ENCODE measurements around the gene PTMS. TPM values are rescaled to one million over a fixed set of nuclear protein-coding genes. Genes with fewer than 3 reads are reported as not detected.
A peak's percentile ranks its signal among the peaks of the same experiment; 100 is the strongest.

Gene PTMS
- total RNA-seq, 4 donors from 2014 or later: 44.2 to 87.5 (median 53.0) TPM

DNA sequence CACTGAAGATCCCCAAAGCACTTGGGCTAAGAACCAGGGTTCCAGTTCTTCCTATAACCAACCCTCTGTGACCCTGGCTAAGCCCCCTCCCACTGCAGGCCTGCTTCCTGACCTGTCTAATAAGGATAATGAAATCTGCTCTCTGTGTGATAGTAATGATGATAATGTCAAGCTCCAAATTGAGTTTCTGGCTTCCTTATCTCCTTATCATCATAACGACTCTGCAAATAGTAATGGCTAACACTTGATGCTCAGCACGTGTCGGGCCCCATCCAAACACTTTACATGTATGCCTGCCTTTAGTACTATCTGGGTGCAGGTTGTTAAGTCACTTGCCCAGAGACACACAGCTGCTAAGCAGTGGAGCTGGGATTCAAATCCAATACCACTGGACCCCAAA lies 50.4 kb downstream of the PTMS start:
- no peak overlapping the region for H3K4me3 ChIP-seq
- TF ChIP-seq POLR2A (IDR thresholded peaks at IDR 0.05): no peak
- TF ChIP-seq, protein P1, sequence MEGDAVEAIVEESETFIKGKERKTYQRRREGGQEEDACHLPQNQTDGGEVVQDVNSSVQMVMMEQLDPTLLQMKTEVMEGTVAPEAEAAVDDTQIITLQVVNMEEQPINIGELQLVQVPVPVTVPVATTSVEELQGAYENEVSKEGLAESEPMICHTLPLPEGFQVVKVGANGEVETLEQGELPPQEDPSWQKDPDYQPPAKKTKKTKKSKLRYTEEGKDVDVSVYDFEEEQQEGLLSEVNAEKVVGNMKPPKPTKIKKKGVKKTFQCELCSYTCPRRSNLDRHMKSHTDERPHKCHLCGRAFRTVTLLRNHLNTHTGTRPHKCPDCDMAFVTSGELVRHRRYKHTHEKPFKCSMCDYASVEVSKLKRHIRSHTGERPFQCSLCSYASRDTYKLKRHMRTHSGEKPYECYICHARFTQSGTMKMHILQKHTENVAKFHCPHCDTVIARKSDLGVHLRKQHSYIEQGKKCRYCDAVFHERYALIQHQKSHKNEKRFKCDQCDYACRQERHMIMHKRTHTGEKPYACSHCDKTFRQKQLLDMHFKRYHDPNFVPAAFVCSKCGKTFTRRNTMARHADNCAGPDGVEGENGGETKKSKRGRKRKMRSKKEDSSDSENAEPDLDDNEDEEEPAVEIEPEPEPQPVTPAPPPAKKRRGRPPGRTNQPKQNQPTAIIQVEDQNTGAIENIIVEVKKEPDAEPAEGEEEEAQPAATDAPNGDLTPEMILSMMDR (IDR thresholded peaks at IDR 0.05): no peak
- H3K27me3 ChIP-seq: no peaks in the 10 kb centered on the region
- no peaks in the 10 kb centered on the region for H3K4me1 ChIP-seq
- no peak for DNase-seq
- no peak overlapping the region for H3K27ac ChIP-seq
- no peaks in the 10 kb centered on the region for H3K36me3 ChIP-seq
- H3K9me3 ChIP-seq: no peaks in the 10 kb centered on the region

DNA sequence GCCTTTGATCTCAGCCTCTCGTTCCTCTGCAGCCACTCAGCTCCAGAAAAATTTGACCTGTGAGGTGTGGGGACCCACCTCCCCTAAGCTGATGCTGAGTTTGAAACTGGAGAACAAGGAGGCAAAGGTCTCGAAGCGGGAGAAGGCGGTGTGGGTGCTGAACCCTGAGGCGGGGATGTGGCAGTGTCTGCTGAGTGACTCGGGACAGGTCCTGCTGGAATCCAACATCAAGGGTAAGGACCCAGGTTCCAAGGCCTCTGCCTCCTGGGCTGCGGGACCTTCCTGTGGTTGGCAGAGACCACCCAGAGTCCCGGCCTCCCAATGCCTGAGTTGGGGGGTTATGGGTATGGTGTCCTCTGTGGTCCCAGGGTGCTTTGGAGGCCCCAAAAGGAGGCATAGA lies 50.9 kb downstream of the PTMS start:
- Histone ChIP-seq H3K27me3 (no peaks in the 10 kb centered on the region), H3K4me3 (no peak overlapping the region), H3K4me1 (no peaks in the 10 kb centered on the region), H3K9me3 (no peaks in the 10 kb centered on the region), H3K27ac (no peak overlapping the region), H3K36me3 (no peaks in the 10 kb centered on the region)
- no peak for DNase-seq
- no peak for TF ChIP-seq POLR2A (IDR thresholded peaks at IDR 0.05)
- TF ChIP-seq, protein P1 (IDR thresholded peaks at IDR 0.05): no peak

DNA sequence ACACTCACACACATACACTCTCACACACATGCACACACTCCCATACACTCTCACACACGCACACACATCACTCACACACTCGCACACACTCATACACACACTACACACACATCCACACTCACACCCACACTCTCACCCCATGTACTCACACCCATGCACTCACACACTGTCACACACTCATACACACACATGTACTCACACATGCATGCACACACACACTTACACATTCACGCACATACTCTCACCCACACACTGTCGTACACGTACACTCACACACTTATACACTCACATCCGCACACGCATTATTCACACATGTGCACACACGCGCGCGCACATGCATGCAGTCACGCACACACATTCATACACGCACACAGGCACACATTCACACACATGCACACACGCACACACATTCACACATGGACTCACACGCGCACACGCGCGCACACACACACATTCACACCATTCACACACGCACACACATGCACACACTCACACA lies 51.5 kb downstream of the PTMS start:
- H3K27me3 ChIP-seq: no peaks in the 10 kb centered on the region
- no peak for TF ChIP-seq POLR2A (IDR thresholded peaks at IDR 0.05)
- TF ChIP-seq, protein P1 (IDR thresholded peaks at IDR 0.05): no peak
- no peak for DNase-seq
- no peak overlapping the region for H3K27ac ChIP-seq
- H3K4me3 ChIP-seq: no peak overlapping the region
- no peaks in the 10 kb centered on the region for H3K4me1 ChIP-seq
- no peaks in the 10 kb centered on the region for H3K36me3 ChIP-seq
- H3K9me3 ChIP-seq: no peaks in the 10 kb centered on the region

DNA sequence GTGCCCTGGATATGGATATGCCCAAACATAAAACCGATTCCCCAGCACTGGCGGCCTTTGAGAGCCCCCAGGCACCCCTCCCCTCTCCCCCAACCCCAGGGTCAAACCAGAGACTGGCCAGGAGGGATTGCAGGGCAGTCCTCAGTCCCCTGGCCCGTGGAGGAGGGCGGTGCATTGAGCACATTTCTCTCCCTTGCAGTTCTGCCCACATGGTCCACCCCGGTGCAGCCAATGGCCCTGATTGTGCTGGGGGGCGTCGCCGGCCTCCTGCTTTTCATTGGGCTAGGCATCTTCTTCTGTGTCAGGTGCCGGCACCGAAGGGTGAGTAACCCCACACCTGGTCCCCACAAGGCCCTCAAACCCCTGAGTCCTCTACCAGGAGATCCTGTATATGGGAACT lies 52.1 kb downstream of the PTMS start:
- peak in 1 of 3 donors; percentile 54 for DNase-seq
- no peak overlapping the region for H3K27ac ChIP-seq
- H3K27me3 ChIP-seq: no peaks in the 10 kb centered on the region
- no peak for TF ChIP-seq POLR2A (IDR thresholded peaks at IDR 0.05)
- TF ChIP-seq, protein P1 (IDR thresholded peaks at IDR 0.05): no peak
- no peaks in the 10 kb centered on the region for H3K4me1 ChIP-seq
- H3K9me3 ChIP-seq: no peaks in the 10 kb centered on the region
- H3K4me3 ChIP-seq: no peak overlapping the region
- H3K36me3 ChIP-seq: no peaks in the 10 kb centered on the region

DNA sequence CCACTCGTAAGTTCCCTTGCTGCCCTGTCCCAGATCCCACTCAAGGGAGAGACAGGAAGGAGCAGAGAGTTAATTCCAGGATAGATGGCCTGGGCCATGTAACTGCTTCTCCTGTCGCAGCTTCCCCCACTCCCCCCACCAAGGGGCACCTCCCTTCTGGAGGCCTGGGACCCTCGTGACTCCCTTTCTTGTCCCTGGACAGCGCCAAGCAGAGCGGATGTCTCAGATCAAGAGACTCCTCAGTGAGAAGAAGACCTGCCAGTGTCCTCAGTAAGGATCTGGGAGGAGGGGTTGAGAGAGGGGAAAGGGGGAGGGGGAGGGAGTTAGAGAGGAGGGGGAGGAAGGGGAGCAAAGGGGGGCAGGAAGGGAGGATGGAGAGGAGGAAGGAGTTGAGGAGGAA lies 52.5 kb downstream of the PTMS start:
- H3K9me3 ChIP-seq: no peaks in the 10 kb centered on the region
- TF ChIP-seq, protein P1 (IDR thresholded peaks at IDR 0.05): no peak
- no peak for TF ChIP-seq POLR2A (IDR thresholded peaks at IDR 0.05)
- no peak overlapping the region for H3K4me3 ChIP-seq
- H3K27ac ChIP-seq: no peak overlapping the region
- no peaks in the 10 kb centered on the region for H3K4me1 ChIP-seq
- DNase-seq: no peak
- H3K36me3 ChIP-seq: no peaks in the 10 kb centered on the region
- H3K27me3 ChIP-seq: no peaks in the 10 kb centered on the region

All from Peyer's patch (tissue), 4 donors.